GM12872 (cell line): ENCODE results near the gene TBC1D16.

Source experiments
- CTCF ChIP-seq: IDR thresholded peaks from 3 replicates; pipeline ENCODE4 v1.5.1; 2011; ENCODE audit warnings: low read depth, mild to moderate bottlenecking, low read length, moderate library complexity; ENCODE audit not compliant: insufficient read depth

Gene TBC1D16

GRCh38 chr17:79987935-79988184 lies 47.8 kb downstream of the TBC1D16 start:
- no peak for TF ChIP-seq CTCF

GRCh38 chr17:79987187-79987934 lies 48.3 kb downstream of the TBC1D16 start:
- TF ChIP-seq CTCF: no peak

GRCh38 chr17:79986411-79987186 lies 49.1 kb downstream of the TBC1D16 start:
- TF ChIP-seq CTCF: no peak

GRCh38 chr17:79985943-79986391 lies 49.7 kb downstream of the TBC1D16 start:
- no peak for TF ChIP-seq CTCF

GRCh38 chr17:79985361-79985942 lies 50.2 kb downstream of the TBC1D16 start:
- TF ChIP-seq CTCF: no peak

- TF ChIP-seq CTCF: no peak
These were observed 50.8 kb downstream of the TBC1D16 start for GRCh38 chr17:79984877-79985276.

- TF ChIP-seq CTCF: no peak
These were observed 51.4 kb downstream of the TBC1D16 start for GRCh38 chr17:79984045-79984840.
